ENCODE data around the gene CNPY1.

Gene CNPY1

GRCh38 chr7:155467846-155468784, 78.2 kb downstream of the CNPY1 start:
- ChIA-PET POLR2A (no interaction called here), CTCF (no interaction called here)
- H3K4me3 ChIP-seq (ENCODE audit: low read depth, low read length), result no peak overlapping the region; the same call in 1 of the 2 replicates
- DNase-seq (ENCODE audit: low read depth, low spot score), result no peak
- no peak for TF ChIP-seq CTCF (IDR thresholded peaks at IDR 0.05; ENCODE audit: insufficient read depth, low read length, missing control alignments)

- no peak overlapping the region for H3K4me3 ChIP-seq (ENCODE audit: low read depth, low read length)
- ChIA-PET CTCF (no interaction called here), POLR2A (no interaction called here)
- DNase-seq (ENCODE audit: low read depth, low spot score), result no peak
- TF ChIP-seq CTCF (IDR thresholded peaks at IDR 0.05; ENCODE audit: insufficient read depth, low read length, missing control alignments), result no peak
Observed at GRCh38 chr7:155466814-155467733, 79.3 kb downstream of the CNPY1 start.

GRCh38 chr7:155466142-155466813, 80.1 kb downstream of the CNPY1 start:
- TF ChIP-seq CTCF (IDR thresholded peaks at IDR 0.05; ENCODE audit: insufficient read depth, low read length, missing control alignments), result no peak
- H3K4me3 ChIP-seq (ENCODE audit: low read depth, low read length), result no peak overlapping the region
- CTCF ChIA-PET, result interaction anchor here (1.0 kb wide), 1 partner anchor 539 kb away, joined by 4 read pairs; no protein-coding TSS in a partner anchor
- DNase-seq (ENCODE audit: low read depth, low spot score), result no peak
- POLR2A ChIA-PET, result no interaction called here

- no peak for DNase-seq (ENCODE audit: low read depth, low spot score)
- ChIA-PET CTCF (interaction anchor here (1.0 kb wide), 1 partner anchor 538 kb away, joined by 4 read pairs; no protein-coding TSS in a partner anchor), POLR2A (no interaction called here)
- no peak for TF ChIP-seq CTCF (IDR thresholded peaks at IDR 0.05; ENCODE audit: insufficient read depth, low read length, missing control alignments)
- H3K4me3 ChIP-seq (ENCODE audit: low read depth, low read length), result no peak overlapping the region
Observed at GRCh38 chr7:155465761-155466141, 80.6 kb downstream of the CNPY1 start.

GRCh38 chr7:155464948-155465739, 81.2 kb downstream of the CNPY1 start:
- no peak for DNase-seq (ENCODE audit: low read depth, low spot score)
- TF ChIP-seq CTCF (IDR thresholded peaks at IDR 0.05; ENCODE audit: insufficient read depth, low read length, missing control alignments), result no peak
- CTCF ChIA-PET, result interaction anchor here (1.0 kb wide), 1 partner anchor 538 kb away, joined by 4 read pairs; no protein-coding TSS in a partner anchor
- H3K4me3 ChIP-seq (ENCODE audit: low read depth, low read length), result no peak overlapping the region
- POLR2A ChIA-PET, result no interaction called here
